GM12865 (cell line): ENCODE results near the gene STAMBPL1.
A peak's percentile ranks its signal among the peaks of the same experiment; 100 is the strongest.

Experiments used
- DNase-seq: peaks from one replicate; pipeline ENCODE4 v3.0.0; 2010; ENCODE audit warnings: low read depth
- H3K4me3 ChIP-seq: 2 replicates; pipeline ENCODE4 v1.5.1; 2011; ENCODE audit warnings: mild to moderate bottlenecking, low read depth, low read length, control low read depth
- TF ChIP-seq, protein P1 (sequence below): IDR thresholded peaks from 2 replicates; pipeline ENCODE4 v1.5.1; 2011; ENCODE audit warnings: low read length, control low read depth, low read depth, inconsistent platforms; ENCODE audit not compliant: insufficient read depth; ENCODE audit errors: missing control alignments

The STAMBPL1 gene

DNA sequence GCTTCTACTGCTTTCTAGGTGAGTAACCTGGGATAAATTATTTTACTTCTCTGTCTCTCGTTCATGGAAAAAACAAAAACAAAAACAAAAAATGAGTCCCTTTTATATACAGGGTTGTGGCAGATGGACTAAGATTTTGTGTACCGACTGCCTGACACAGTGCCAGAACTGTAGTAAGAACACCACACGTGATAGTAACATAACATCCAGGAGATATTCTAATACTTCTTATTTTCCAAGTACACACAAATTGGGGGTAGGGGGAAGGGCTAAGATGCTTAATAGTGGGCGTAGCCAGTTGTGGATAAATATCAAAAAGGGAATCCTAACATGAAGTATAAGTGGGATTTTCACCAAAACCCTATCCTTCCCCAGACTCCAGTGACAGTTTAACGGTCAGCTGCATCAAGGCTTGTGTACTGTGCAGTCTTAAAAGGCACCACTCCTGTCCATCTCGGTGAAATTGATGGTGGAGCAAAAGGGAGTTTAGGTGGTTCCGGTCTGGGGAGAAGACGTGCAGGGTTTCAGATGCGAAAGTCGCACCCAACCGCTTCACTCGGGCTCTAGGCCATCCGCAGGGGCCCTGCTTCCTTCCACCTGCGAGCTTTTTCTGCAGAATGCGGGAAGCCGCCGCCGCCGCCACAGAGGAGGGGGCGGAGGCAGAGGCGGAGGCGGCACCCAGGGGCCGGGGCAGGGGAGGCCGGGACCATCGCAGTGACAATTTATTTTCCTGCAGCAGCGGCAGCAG lies at the start of gene STAMBPL1:
Gene STAMBPL1, plus strand, starts transcription at position 712 of the 748 bp plus-strand sequence. CDS start 21,464 bp downstream, outside the sequence.
- peak within 1 kb of the TSS; percentile 96 for H3K4me3 ChIP-seq
- TF ChIP-seq, protein P1, sequence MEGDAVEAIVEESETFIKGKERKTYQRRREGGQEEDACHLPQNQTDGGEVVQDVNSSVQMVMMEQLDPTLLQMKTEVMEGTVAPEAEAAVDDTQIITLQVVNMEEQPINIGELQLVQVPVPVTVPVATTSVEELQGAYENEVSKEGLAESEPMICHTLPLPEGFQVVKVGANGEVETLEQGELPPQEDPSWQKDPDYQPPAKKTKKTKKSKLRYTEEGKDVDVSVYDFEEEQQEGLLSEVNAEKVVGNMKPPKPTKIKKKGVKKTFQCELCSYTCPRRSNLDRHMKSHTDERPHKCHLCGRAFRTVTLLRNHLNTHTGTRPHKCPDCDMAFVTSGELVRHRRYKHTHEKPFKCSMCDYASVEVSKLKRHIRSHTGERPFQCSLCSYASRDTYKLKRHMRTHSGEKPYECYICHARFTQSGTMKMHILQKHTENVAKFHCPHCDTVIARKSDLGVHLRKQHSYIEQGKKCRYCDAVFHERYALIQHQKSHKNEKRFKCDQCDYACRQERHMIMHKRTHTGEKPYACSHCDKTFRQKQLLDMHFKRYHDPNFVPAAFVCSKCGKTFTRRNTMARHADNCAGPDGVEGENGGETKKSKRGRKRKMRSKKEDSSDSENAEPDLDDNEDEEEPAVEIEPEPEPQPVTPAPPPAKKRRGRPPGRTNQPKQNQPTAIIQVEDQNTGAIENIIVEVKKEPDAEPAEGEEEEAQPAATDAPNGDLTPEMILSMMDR, result no peak
- peak; percentile 89 for DNase-seq

DNA sequence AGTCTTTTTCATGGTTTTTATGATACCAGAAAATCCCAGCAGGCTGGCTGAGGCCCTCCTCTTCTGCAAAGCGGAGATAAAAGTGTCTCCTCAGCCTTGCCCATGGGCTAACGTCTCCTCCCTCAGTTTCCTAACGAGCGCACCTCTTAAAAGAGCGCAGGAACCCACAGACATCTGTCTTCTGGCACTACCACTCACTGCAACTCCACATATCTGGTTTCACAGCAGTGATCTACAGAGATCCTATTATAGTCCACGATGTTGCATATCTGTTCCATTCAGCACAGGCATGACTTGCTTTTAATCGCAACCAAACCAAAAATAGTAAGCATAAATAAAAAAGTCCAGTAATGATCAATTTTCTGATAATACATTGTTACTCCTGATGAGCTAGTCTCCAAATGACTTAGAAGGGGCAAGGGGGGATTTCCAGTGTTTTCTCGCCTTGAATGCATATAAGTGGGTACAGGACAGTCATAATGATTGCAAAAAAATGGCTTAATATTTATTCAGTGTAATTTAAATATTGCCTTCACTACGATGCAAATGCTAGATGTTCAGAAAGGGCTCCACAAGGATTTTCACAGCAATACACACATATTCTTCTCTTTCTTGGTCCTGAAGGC lies 49.3 kb upstream of the STAMBPL1 start:
- TF ChIP-seq, protein P1, result no peak
- peak; percentile 25 for DNase-seq
- H3K4me3 ChIP-seq, result no peak overlapping the region

DNA sequence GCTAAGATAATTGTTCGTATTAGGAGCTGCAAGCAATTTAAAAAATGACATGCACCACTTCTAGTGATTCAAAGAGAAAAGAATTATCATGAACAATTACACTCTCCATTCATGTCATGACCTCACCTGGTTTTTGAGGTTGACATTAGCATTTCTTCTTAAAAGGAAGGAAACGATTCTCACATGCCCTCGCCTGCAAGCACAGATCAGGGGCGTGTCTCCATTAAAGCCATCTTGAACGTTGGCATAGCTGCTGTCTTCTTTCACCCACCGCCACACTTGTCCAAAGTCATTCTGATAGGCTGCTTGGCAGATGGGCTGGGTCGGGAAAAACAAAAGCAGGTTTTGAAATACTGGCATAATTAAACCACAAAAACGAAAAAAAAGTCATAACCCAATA lies 48.3 kb upstream of the STAMBPL1 start:
- H3K4me3 ChIP-seq, result no peak overlapping the region
- DNase-seq, result no peak
- TF ChIP-seq, protein P1, result no peak

DNA sequence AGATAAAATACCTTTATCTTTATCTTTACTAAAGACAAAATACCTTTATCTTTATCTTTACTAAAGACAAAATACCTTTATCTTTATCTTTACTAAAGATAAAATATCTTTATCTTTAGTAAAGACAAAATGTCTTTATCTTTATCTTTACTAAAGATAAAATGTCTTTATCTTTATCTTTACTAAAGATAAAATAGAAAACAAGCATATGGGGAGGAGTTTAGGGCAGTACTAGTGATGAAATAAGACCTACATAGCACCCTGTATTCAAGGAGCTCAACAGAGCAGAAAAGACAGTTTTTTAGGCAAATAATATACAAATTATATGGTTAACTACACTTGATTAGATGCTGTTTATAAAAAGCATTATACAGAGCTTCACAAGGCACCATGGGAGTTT lies 47.7 kb upstream of the STAMBPL1 start:
- TF ChIP-seq, protein P1, result no peak
- DNase-seq, result no peak
- H3K4me3 ChIP-seq, result no peak overlapping the region

DNA sequence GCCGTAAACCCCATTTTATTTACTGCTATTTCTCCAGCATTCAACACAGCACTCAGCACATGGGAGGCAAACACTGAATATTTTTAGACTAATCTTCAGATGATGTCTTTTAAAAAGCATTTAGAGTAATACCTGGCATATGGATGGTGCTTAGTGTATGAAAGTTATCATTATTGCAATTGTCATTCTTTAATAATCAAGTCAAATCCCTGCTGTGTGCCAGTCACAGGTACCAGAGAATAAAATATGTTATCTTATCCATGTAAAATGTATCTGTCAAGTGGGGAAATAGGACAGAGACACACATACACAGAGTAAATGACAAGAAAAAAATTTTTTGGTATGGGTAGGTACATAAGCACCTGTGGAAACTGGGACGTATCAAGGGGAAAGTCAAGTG lies 46.9 kb upstream of the STAMBPL1 start:
- no peak for DNase-seq
- H3K4me3 ChIP-seq, result no peak overlapping the region
- TF ChIP-seq, protein P1, result no peak

DNA sequence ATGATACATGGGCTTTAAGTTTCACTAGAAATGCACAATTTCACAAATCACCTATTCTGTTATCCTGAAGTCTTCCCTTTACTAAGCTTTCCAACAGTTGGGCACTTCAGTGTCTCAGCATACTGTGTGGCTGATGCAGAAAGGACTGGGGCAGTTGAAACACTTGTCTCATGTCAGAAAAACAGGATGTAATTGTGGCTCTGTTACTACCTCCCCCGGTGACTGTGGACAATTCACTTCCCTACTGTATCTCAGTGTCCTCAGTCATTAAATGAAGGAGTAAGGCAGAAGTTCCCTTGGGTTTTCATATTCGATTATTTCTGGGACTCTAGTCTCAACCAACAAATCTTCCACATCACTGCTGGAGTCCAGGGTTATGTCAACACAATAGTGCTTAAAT lies 46.3 kb upstream of the STAMBPL1 start:
- TF ChIP-seq, protein P1, result no peak

More for the DNA sequence above, 46.3 kb upstream of the STAMBPL1 start:
- no peak overlapping the region for H3K4me3 ChIP-seq
- no peak for DNase-seq
